ENCODE measurements around the gene ALKBH6. TPM values are rescaled to one million over a fixed set of nuclear protein-coding genes. Genes with fewer than 3 reads are reported as not detected.

ALKBH6 gene
- total RNA-seq, 1 experiment from 2014 or later = 32.5 TPM

DNA sequence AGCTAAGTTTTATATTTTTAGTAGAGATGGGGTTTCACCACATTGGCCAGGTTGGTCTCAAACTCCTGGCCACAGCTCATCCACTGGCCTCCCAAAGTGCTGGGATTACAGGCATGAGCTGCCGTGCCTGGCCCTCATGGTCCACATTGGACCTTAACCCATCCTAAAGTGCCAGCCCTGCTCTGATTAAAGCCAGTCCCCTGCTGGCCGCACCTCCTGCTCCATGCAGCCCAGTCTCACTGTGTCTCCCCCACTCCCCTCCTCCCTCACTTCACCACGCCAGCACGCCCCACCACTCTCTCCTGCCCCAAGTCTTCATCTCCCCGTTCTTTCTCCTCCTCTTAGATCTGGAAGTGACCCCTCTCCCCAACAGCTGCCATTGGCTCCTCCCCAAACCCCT lies 35.7 kb downstream of the ALKBH6 start:
- DNase-seq = no peak
- Histone ChIP-seq H3K23ac (ENCODE audit: insufficient read length, low read depth, low read length) (no peak overlapping the region), H3T11ph (ENCODE audit: low read length) (no peak overlapping the region), H4K5ac (ENCODE audit: insufficient read length, low read depth, low read length) (no peak overlapping the region), H2BK5ac (ENCODE audit: insufficient read length, low read length) (no peak overlapping the region), H3K9ac (ENCODE audit: extremely low read depth, insufficient read length, low read length) (no peak overlapping the region), H3K27ac (ENCODE audit: insufficient read length, low read depth, low read length) (no peak overlapping the region), H2BK12ac (ENCODE audit: insufficient read length, low read depth, low read length) (no peak overlapping the region), H3K27me3 (ENCODE audit: insufficient read depth, low read length) (no peaks in the 10 kb centered on the region), H4K8ac (replicated peaks; ENCODE audit: insufficient read length, low read depth, low read length) (no peak overlapping the region), H2AK5ac (ENCODE audit: insufficient read length, low read length) (no peak overlapping the region), H2BK120ac (ENCODE audit: low read depth, low read length, poor library complexity, severe bottlenecking) (no peak overlapping the region), H2BK15ac (ENCODE audit: low read depth, low read length) (no peak overlapping the region), H3K23me2 (ENCODE audit: insufficient read length, low read depth, low read length, poor library complexity, severe bottlenecking) (no peaks in the 10 kb centered on the region), H2BK20ac (ENCODE audit: low read depth, low read length, poor library complexity, severe bottlenecking) (no peak overlapping the region), H3K4ac (ENCODE audit: low read depth, low read length) (no peak overlapping the region), H3K79me1 (ENCODE audit: insufficient read depth, low read depth, low read length, poor library complexity, severe bottlenecking) (no peaks in the 10 kb centered on the region), H3K56ac (ENCODE audit: insufficient read length, low read depth, low read length) (no peak overlapping the region), H4K20me1 (ENCODE audit: control insufficient read depth, insufficient read depth, insufficient read length) (no peaks in the 10 kb centered on the region), H3K14ac (ENCODE audit: insufficient read depth, low read length) (no peak overlapping the region), H2AFZ (ENCODE audit: low read length) (no peak overlapping the region), H3K4me2 (ENCODE audit: insufficient read depth, insufficient read length, low read length) (no peak overlapping the region), H3K79me2 (ENCODE audit: insufficient read depth, low read length) (no peaks in the 10 kb centered on the region), H3K4me1 (ENCODE audit: insufficient read depth, low read length) (no peaks in the 10 kb centered on the region), H4K91ac (ENCODE audit: insufficient read length, low read depth, low read length) (no peak overlapping the region), H3K18ac (ENCODE audit: insufficient read length, low read depth, low read length) (no peak overlapping the region), H3K9me3 (ENCODE audit: control insufficient read depth, low read depth, low read length) (no peaks in the 10 kb centered on the region)
- TF ChIP-seq, protein P1, sequence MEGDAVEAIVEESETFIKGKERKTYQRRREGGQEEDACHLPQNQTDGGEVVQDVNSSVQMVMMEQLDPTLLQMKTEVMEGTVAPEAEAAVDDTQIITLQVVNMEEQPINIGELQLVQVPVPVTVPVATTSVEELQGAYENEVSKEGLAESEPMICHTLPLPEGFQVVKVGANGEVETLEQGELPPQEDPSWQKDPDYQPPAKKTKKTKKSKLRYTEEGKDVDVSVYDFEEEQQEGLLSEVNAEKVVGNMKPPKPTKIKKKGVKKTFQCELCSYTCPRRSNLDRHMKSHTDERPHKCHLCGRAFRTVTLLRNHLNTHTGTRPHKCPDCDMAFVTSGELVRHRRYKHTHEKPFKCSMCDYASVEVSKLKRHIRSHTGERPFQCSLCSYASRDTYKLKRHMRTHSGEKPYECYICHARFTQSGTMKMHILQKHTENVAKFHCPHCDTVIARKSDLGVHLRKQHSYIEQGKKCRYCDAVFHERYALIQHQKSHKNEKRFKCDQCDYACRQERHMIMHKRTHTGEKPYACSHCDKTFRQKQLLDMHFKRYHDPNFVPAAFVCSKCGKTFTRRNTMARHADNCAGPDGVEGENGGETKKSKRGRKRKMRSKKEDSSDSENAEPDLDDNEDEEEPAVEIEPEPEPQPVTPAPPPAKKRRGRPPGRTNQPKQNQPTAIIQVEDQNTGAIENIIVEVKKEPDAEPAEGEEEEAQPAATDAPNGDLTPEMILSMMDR (conservative IDR thresholded peaks at IDR 0.05) = no peak
- Mint-ChIP-seq H3K9me3 (no peaks in the 10 kb centered on the region; a peak in 2 of 5 replicates), H3K36me3 (ENCODE audit: insufficient read depth in 1 of 3, low read depth in 3 of 3) (no peaks in the 10 kb centered on the region), H3K27ac (no peak overlapping the region), H3K4me3 (no peak overlapping the region; a peak in 2 of 5 replicates), H3K4me1 (peaks cover 15 to 19% of the 10 kb centered on the region in 2 experiments), H3K27me3 (ENCODE audit: low read depth) (peaks cover 44% of the 10 kb centered on the region)
- no CpG with 5 or more reads among the region's 5 CpGs for WGBS (ENCODE audit: extremely low coverage, insufficient read length, low lambda C conversion rate)

Measured in H9 (cell line).